RWPE2 (cell line): Measurements from ENCODE around the gene C9orf78.

ENCODE experiments used
- ATAC-seq: fragments of 200-7000 bp; cut with Tn5 transposase; 3 replicates; pipeline ENCODE4 v1.9.1; 2021; ENCODE audit warnings: low read depth
- DNase-seq: peaks from one replicate; pipeline ENCODE4 v3.0.0-alpha.2; 2020; ENCODE audit warnings: low spot score
- H3K27ac ChIP-seq: fragments of 450-650 bp; 2 replicates; pipeline ENCODE4 v1.5.1; 2017; ENCODE audit warnings: mild to moderate bottlenecking; ENCODE audit not compliant: poor library complexity, severe bottlenecking
- H3K27me3 ChIP-seq: fragments of 250-450 bp; sonication (Bioruptor Pico); 2 replicates; pipeline ENCODE4 v1.5.1; 2021; ENCODE audit warnings: mild to moderate bottlenecking, moderate library complexity; ENCODE audit not compliant: insufficient read depth, poor library complexity, severe bottlenecking
- H3K36me3 ChIP-seq: fragments of 250-450 bp; sonication (Bioruptor Pico); 2 replicates; pipeline ENCODE4 v1.5.1; 2020; ENCODE audit warnings: low read depth, mild to moderate bottlenecking, moderate library complexity
- H3K4me1 ChIP-seq: fragments of 250-450 bp; sonication (Bioruptor Pico); 2 replicates; pipeline ENCODE4 v1.5.1; 2021; ENCODE audit warnings: mild to moderate bottlenecking, moderate library complexity; ENCODE audit not compliant: insufficient read depth, poor library complexity, severe bottlenecking
- H3K4me3 ChIP-seq: fragments of 250-450 bp; sonication (Bioruptor Pico); 2 replicates; pipeline ENCODE4 v1.5.1; 2021; ENCODE audit warnings: mild to moderate bottlenecking, moderate library complexity; ENCODE audit not compliant: severe bottlenecking
- H3K9me3 ChIP-seq: fragments of 250-450 bp; sonication (Bioruptor Pico); 2 replicates; pipeline ENCODE4 v1.5.1; 2021; ENCODE audit warnings: mild to moderate bottlenecking, moderate library complexity; ENCODE audit not compliant: severe bottlenecking
- TF ChIP-seq, protein P1 (sequence below): fragments of 450-650 bp; IDR thresholded peaks from one replicate; pipeline ENCODE4 v1.5.1; 2017; ENCODE audit warnings: mild to moderate bottlenecking, moderate library complexity; ENCODE audit not compliant: poor library complexity, severe bottlenecking

C9orf78 gene

DNA sequence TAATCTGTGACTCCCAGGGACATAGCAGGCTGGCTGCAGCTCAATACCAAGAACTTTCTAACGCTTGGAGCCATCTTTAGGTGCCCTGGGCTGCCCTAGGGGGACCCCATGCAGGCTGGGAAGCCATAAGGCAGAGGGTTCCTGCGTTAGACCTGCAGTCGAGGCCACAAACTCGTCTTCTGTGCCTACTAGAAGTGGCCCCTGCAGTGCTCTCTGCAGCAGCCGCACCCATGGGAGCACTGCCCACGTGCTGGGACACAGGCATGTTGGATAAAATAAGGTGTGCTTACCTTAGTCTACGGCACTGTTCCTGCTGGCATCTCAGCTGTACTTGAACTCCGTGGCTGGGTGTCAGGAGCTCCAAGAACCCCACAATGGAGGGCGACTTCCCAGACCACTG is 22.7 kb downstream of the C9orf78 start:
- H3K36me3 ChIP-seq, result peaks cover 43% of the 10 kb centered on the region
- no peak overlapping the region for H3K27ac ChIP-seq
- TF ChIP-seq, protein P1, sequence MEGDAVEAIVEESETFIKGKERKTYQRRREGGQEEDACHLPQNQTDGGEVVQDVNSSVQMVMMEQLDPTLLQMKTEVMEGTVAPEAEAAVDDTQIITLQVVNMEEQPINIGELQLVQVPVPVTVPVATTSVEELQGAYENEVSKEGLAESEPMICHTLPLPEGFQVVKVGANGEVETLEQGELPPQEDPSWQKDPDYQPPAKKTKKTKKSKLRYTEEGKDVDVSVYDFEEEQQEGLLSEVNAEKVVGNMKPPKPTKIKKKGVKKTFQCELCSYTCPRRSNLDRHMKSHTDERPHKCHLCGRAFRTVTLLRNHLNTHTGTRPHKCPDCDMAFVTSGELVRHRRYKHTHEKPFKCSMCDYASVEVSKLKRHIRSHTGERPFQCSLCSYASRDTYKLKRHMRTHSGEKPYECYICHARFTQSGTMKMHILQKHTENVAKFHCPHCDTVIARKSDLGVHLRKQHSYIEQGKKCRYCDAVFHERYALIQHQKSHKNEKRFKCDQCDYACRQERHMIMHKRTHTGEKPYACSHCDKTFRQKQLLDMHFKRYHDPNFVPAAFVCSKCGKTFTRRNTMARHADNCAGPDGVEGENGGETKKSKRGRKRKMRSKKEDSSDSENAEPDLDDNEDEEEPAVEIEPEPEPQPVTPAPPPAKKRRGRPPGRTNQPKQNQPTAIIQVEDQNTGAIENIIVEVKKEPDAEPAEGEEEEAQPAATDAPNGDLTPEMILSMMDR, result no peak
- H3K27me3 ChIP-seq, result no peaks in the 10 kb centered on the region
- ATAC-seq (peak; percentile 8; the same call in 1 of the 3 replicates), DNase-seq (no peak)
- no peaks in the 10 kb centered on the region for H3K4me1 ChIP-seq
- no peak overlapping the region for H3K4me3 ChIP-seq
- H3K9me3 ChIP-seq, result no peaks in the 10 kb centered on the region

DNA sequence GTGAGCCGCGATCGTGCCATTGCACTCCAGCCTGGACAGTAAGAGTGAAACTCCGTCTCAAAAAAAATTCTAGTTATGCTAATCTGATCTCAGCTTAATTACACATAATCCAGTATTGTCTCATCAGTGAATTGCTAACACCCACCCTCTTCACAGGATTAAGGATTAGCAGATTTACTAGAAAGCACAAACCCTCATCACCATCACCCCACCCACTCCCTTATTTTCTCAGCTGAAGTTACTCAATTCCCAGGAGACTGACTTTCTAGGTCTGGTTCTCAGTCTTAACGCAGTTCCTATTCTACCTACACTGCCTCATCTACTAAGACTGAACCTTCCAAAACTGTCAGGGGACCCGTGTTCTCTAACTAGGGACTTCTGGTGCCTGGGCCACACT is 23.1 kb downstream of the C9orf78 start:
- TF ChIP-seq, protein P1, result no peak
- H3K27me3 ChIP-seq, result no peaks in the 10 kb centered on the region
- ATAC-seq, result no peak
- no peak overlapping the region for H3K27ac ChIP-seq
- DNase-seq, result no peak
- no peaks in the 10 kb centered on the region for H3K9me3 ChIP-seq
- H3K4me3 ChIP-seq, result no peak overlapping the region
- H3K36me3 ChIP-seq, result peaks cover 39% of the 10 kb centered on the region
- no peaks in the 10 kb centered on the region for H3K4me1 ChIP-seq

DNA sequence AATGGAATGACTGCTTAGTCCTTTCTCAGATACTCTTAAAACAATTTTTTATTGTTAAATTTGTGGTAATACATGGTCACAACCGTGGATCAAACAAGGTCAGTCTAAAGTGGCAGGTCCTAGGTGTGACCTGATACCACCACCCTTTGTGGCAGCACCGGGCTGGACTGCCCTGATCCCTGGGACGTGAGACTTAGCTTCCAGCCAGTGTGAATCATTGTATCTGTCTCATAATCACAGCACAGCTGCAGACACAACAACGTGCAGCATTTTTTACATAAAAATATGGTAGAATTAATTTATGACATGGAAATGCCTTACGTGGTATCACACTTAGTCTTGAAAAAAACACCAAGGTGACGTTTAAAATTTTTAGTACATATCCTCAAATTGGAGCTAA is 24.3 kb downstream of the C9orf78 start:
- no peaks in the 10 kb centered on the region for H3K9me3 ChIP-seq
- DNase-seq, result no peak
- TF ChIP-seq, protein P1, result no peak
- no peak overlapping the region for H3K4me3 ChIP-seq
- no peak overlapping the region for H3K27ac ChIP-seq
- H3K36me3 ChIP-seq, result peaks cover 29% of the 10 kb centered on the region
- H3K4me1 ChIP-seq, result no peaks in the 10 kb centered on the region
- no peaks in the 10 kb centered on the region for H3K27me3 ChIP-seq
- ATAC-seq, result no peak

DNA sequence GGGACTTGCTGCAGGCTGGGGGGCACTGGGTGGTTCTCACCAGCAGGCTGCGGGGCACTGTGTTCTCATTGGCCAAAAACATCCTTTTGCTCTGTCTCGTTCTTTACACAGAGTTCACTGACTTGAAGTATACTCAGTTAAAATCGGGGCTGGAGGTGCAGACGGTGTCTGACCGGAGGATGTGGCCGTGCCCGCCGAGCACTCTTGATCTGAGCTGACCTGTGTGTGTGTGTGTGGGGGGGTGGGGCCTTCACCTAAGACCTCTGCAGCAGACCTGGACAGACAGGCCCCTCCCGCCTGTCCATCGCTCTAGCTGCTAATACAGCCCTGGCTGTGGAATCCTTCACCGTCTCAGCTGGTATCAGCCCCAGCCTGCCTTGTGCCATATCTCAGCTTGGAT is 25.0 kb downstream of the C9orf78 start:
- Histone ChIP-seq H3K9me3 (no peaks in the 10 kb centered on the region), H3K27me3 (no peaks in the 10 kb centered on the region), H3K36me3 (peaks cover 31% of the 10 kb centered on the region), H3K4me1 (no peaks in the 10 kb centered on the region), H3K4me3 (no peak overlapping the region), H3K27ac (no peak overlapping the region)
- ATAC-seq, result no peak
- TF ChIP-seq, protein P1, result no peak
- DNase-seq, result no peak

DNA sequence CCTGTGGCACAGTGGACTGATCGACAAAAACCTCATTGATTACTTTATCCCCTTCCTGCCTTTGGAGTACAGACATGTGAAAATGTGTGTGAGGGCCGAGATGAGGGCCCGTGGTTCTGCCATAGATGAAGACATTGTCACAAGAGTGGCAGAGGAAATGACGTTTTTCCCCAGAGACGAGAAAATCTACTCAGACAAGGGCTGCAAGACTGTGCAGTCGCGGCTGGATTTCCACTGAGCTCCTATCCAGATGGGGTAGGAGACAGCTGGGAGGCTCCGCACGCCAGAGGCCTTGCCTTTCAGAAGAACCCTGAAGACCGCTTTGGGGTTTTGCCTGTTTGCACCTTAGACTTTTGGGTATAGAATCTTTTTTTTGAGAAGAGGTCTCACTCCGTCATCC is 25.7 kb downstream of the C9orf78 start:
- TF ChIP-seq, protein P1, result no peak
- no peaks in the 10 kb centered on the region for H3K27me3 ChIP-seq
- no peaks in the 10 kb centered on the region for H3K4me1 ChIP-seq
- peaks cover 33% of the 10 kb centered on the region for H3K36me3 ChIP-seq
- H3K27ac ChIP-seq, result no peak overlapping the region
- no peak overlapping the region for H3K4me3 ChIP-seq
- no peaks in the 10 kb centered on the region for H3K9me3 ChIP-seq
- DNase-seq (no peak), ATAC-seq (no peak)
